Cardiac fibroblast (primary cell): ENCODE measurements around the gene ADAT3.

Experiments used
- DNase-seq, 2 donors: peaks; one replicate each; pipeline versions ENCODE4 v3.0.0 to v3.0.0-alpha.2; 2010; ENCODE audit warnings: low read depth in 2 of 2
- H3K4me3 ChIP-seq, 2 donors: replicated peaks in 1 of 2; 1 replicate in 1 of 2; 2 replicates in 1 of 2; pipeline ENCODE4 v1.5.1; 2011; ENCODE audit warnings: low read depth in 2 of 2, low read length in 2 of 2, mild to moderate bottlenecking in 2 of 2, moderate library complexity in 1 of 2
- TF ChIP-seq, protein P1 (sequence below): IDR thresholded peaks from one replicate; pipeline ENCODE4 v1.5.1; 2011; ENCODE audit warnings: low read depth, mild to moderate bottlenecking, low read length, inconsistent platforms

The ADAT3 gene

DNA sequence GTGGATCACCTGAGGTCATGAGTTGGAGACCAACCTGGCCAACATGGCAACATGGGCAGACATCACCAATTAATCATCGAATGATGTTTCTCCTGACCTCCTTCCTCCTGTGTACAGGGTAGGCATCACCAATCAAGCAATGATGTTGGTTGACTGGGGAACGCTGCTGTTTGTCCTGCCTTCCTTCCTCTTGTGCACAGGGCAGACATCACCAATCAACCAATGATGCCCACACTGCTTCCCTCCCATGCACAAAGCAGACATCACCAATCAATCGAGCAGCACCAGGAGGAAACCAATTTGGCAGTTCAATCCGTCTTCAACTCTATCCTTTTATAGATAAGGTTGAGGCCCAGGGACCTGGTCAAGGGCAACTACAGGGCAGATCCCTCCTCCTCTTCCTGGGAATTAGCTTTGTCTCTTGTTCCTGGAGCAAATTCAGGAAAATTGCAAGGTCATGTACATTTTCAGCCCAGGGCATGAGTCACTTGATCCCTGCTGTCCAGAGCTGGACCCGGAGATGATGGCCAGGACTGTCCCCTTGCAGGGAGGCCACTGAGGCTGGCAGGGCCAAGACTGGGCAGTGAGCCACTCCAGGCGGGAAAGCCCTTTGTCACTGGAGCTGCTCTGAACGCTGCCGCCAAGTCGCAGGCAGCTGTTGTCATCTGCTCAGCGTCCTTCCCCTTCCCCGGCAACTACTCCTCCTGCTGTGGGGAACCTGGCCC, 30.4 kb downstream of the ADAT3 start:
- H3K4me3 ChIP-seq = no peak overlapping the region
- TF ChIP-seq, protein P1, sequence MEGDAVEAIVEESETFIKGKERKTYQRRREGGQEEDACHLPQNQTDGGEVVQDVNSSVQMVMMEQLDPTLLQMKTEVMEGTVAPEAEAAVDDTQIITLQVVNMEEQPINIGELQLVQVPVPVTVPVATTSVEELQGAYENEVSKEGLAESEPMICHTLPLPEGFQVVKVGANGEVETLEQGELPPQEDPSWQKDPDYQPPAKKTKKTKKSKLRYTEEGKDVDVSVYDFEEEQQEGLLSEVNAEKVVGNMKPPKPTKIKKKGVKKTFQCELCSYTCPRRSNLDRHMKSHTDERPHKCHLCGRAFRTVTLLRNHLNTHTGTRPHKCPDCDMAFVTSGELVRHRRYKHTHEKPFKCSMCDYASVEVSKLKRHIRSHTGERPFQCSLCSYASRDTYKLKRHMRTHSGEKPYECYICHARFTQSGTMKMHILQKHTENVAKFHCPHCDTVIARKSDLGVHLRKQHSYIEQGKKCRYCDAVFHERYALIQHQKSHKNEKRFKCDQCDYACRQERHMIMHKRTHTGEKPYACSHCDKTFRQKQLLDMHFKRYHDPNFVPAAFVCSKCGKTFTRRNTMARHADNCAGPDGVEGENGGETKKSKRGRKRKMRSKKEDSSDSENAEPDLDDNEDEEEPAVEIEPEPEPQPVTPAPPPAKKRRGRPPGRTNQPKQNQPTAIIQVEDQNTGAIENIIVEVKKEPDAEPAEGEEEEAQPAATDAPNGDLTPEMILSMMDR = no peak
- DNase-seq = peak; percentile 70 to 82

DNA sequence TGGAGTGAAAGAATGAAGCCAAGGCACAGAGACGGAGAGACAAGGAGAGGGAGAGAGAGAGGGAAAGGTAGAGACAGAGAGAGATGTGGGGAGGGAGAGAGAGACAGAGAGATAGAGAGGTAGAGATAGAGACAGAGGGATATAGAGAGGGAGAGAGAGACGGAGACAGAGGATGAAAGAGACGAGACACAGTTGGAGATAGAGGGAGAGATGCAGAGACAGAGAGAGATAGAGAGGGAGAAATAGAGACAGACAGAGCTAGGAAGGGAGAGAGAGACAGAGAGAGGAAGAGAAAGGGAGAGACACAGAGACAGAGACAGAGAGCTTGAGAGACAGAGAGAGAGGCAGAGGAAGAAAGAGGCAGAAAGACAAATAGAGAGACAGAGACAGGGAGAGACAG, 31.2 kb downstream of the ADAT3 start:
- DNase-seq = no peak
- no peak overlapping the region for H3K4me3 ChIP-seq
- TF ChIP-seq, protein P1 = no peak

DNA sequence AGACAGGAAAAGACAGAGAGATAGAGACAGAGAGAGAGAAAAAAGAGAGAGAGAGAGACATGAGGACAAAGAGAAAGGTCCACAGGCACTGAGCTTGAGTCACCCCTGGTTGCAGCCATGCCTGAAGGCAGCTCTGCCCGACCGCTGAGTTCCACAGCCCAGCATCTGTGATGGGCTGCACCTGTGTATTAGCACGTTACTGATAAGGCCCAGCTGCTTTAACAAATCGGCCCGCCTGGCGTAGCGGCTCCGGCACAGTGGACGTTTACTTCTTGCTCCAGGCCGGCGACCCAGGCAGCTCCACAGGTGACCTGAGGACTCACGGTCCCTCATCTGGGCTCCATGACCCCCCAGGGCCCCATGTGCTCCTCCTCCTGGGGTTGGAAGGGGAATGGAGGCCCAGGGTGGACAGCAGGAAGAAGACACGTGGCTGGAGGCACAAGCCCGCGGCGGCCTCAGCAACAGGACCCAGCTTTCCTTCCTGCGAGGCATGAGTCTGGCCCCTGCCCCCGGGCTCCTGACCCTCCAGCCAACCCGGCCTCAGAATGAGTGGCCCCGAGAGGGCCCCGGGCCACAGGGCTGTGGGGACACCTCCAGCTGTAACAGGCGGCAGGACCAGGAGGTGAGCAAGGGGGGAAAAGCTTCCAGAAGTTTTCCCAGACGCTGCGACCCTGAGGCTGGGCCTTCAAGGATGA, 31.9 kb downstream of the ADAT3 start:
- TF ChIP-seq, protein P1 = no peak
- H3K4me3 ChIP-seq = no peak overlapping the region
- no peak for DNase-seq

DNA sequence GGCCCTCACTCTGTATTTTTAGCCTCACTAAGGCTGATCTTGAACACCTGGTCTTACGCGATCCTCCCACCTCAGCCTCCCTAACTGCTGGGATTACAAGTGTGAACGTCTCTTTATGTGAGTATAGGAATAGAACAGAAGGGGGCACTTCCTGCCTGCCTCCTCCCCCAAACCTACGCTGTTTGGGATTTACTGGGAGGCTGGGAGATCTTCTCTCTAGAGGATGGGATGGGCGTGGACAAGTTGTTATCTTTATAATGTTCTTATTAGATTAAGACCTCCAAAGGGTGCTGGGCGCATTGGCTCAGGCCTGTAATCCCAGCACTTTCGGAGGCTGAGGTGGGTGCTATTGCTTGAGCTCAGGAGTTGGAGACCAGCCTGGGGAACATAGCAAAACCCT, 32.9 kb downstream of the ADAT3 start:
- TF ChIP-seq, protein P1 = no peak
- DNase-seq = no peak
- no peak overlapping the region for H3K4me3 ChIP-seq

DNA sequence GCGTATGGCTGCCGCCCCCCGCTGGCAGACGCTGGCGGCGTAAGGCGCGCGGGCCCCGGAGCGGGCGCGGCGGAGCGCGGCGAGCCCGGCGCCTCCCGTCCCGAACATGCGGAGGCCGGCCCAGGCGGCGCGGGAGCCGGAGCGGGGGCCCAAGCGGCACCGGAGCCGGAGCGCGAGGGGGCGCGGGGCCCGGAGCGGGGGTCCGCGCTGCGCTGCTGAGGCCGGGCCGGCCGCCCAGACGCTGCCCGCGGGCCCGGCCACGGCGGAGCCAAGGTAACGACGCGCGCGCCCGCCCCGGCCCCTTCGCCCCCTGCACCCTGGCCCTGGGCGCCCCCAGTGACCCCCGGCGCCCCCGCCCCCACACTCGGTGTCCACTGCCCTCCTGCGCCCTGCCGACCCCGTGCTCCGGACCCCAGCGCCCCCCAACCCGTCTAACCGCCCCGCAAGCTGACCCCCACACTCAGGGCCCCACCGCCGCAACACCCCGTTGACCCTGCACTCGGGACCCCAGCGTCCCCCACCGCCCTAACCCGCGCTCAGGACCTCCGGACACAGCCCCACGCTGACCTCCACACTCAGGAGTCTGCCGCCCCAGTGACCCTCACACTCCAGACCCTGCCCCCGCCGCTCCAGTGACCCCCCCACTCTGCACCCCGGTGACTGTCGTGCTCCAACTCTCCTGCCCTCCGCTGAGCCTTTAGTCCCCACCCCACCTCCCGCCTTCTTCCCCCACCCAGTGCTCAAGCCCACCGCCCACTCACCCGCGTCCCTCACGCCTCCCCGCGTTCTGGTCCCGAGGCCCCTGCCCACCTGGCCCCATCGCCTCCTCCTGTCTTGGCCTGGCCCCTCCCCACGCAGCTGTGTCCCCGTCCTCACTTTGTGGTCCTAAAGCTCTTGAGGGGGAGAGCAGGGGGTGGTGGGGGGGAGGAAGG, 36.2 kb downstream of the ADAT3 start, which contains the start of gene CSNK1G2:
Gene CSNK1G2 (plus strand): TSS at position 27 of the 932 bp plus-strand sequence. CDS start 28,601 bp downstream, outside the sequence.
- no peak for DNase-seq
- peak within 1 kb of the TSS; percentile 89 to 92 for H3K4me3 ChIP-seq
- TF ChIP-seq, protein P1 = no peak

DNA sequence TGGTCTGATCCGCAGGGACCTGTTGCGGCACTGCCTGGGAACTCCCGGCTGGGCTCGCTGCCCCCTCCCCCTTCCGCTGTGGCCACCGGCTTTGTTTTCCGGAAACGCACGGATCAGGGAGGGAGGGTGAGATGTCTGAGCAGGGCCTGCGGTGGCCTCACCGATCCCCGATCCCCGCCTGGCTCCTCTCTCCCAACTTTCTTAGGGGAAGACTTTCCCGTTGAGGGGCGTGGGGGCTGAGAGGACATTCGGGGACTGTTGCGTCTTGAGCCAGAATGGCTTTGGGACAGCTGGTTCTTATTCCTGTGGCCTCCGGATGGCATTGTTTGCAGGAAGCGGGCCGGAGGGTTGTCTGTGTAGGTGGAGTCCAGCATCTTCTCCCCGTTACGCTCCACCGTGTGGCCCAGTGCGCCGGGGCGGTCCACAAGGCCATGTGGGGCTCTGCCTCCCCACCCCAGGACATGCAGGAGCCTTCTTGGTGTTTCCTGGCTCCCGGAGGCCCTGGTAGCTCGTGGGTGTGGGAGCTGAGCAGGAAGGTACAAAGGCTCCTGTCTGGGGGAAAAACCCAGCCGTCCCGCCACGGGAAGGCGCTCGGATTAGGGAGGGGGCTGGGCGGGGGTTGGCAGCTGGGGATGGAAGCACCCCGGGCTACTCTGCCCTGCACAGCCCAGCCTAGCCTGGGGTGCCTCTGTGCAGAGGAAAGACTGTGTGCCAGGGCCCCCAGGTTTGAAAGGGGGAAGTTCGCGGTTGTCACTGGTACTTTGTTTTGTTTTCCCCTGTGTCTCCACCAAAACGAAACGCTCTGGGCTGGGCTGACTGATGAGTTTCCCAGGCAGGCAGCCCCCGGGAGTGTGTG, 37.1 kb downstream of the ADAT3 start:
- peak; percentile 72 to 73 for DNase-seq
- TF ChIP-seq, protein P1 = no peak
- peak overlapping the region; percentile 89 to 92 for H3K4me3 ChIP-seq
